ENCODE measurements around the gene BTBD6. TPM values are rescaled to one million over a fixed set of nuclear protein-coding genes. Genes with fewer than 3 reads are reported as not detected.
"Not testable (repeated sequence)": the region's sequence is repeated elsewhere in the genome, so short reads cannot be mapped to it uniquely, and the experiment has no call there.

BTBD6 gene
- total RNA-seq, 1 experiment from 2014 or later: 58.9 TPM

- H4K20me1 ChIP-seq (ENCODE audit: insufficient read depth, low read depth, low read length): peaks cover 11% of the 10 kb centered on the region; the same call in 1 of the 2 replicates
- no peak overlapping the region for H3K9ac ChIP-seq (ENCODE audit: low read length)
- H3K27me3 ChIP-seq (ENCODE audit: low read length): no peaks in the 10 kb centered on the region
- DNase-seq: no peak
- H3K4me2 ChIP-seq (ENCODE audit: low read depth, low read length, poor library complexity, severe bottlenecking): no peak overlapping the region
- no peaks in the 10 kb centered on the region for H3K9me3 ChIP-seq (ENCODE audit: low read length)
- no peak overlapping the region for H3K27ac ChIP-seq (ENCODE audit: low read length)
- H3K36me3 ChIP-seq (ENCODE audit: insufficient read depth, low read length): no peaks in the 10 kb centered on the region
- no peaks in the 10 kb centered on the region for H3K9me2 ChIP-seq (replicated peaks; ENCODE audit: insufficient read depth, low read length)
- H3K4me1 ChIP-seq (ENCODE audit: low read length): no peaks in the 10 kb centered on the region
- no peak overlapping the region for H3K4me3 ChIP-seq (ENCODE audit: low read length)
- no peak overlapping the region for H2AFZ ChIP-seq (ENCODE audit: low read length)
- H3K79me2 ChIP-seq (ENCODE audit: low read length): no peaks in the 10 kb centered on the region
These were observed 33.9 kb downstream of the BTBD6 start for GRCh38 chr14:105282098-105282725.

- no peak overlapping the region for H3K4me2 ChIP-seq (ENCODE audit: low read depth, low read length, poor library complexity, severe bottlenecking)
These were observed 34.7 kb downstream of the BTBD6 start for GRCh38 chr14:105283028-105283427.

GRCh38 chr14:105283899-105284298 is 35.6 kb downstream of the BTBD6 start:
- H3K79me2 ChIP-seq (ENCODE audit: low read length): no peaks in the 10 kb centered on the region
- H3K27ac ChIP-seq (ENCODE audit: low read length): no peak overlapping the region
- H3K4me1 ChIP-seq (ENCODE audit: low read length): no peaks in the 10 kb centered on the region
- DNase-seq: no peak
- no peaks in the 10 kb centered on the region for H3K9me2 ChIP-seq (replicated peaks; ENCODE audit: insufficient read depth, low read length)
- no peaks in the 10 kb centered on the region for H3K9me3 ChIP-seq (ENCODE audit: low read length)
- H3K4me3 ChIP-seq (ENCODE audit: low read length): no peak overlapping the region
- peaks cover 5% of the 10 kb centered on the region; the same call in 1 of the 2 replicates for H4K20me1 ChIP-seq (ENCODE audit: insufficient read depth, low read depth, low read length)
- H2AFZ ChIP-seq (ENCODE audit: low read length): no peak overlapping the region
- no peak overlapping the region for H3K4me2 ChIP-seq (ENCODE audit: low read depth, low read length, poor library complexity, severe bottlenecking)
- no peak overlapping the region for H3K9ac ChIP-seq (ENCODE audit: low read length)
- no peaks in the 10 kb centered on the region for H3K27me3 ChIP-seq (ENCODE audit: low read length)
- no peaks in the 10 kb centered on the region for H3K36me3 ChIP-seq (ENCODE audit: insufficient read depth, low read length)

More at GRCh38 chr14:105283028-105283427, 34.7 kb downstream of the BTBD6 start:
- Histone ChIP-seq H3K27me3 (ENCODE audit: low read length) (no peaks in the 10 kb centered on the region), H3K9me2 (replicated peaks; ENCODE audit: insufficient read depth, low read length) (no peaks in the 10 kb centered on the region), H4K20me1 (ENCODE audit: insufficient read depth, low read depth, low read length) (peaks cover 8% of the 10 kb centered on the region; the same call in 1 of the 2 replicates), H3K79me2 (ENCODE audit: low read length) (no peaks in the 10 kb centered on the region), H3K9ac (ENCODE audit: low read length) (no peak overlapping the region), H3K4me1 (ENCODE audit: low read length) (no peaks in the 10 kb centered on the region), H3K36me3 (ENCODE audit: insufficient read depth, low read length) (no peaks in the 10 kb centered on the region), H2AFZ (ENCODE audit: low read length) (no peak overlapping the region), H3K27ac (ENCODE audit: low read length) (no peak overlapping the region), H3K9me3 (ENCODE audit: low read length) (no peaks in the 10 kb centered on the region), H3K4me3 (ENCODE audit: low read length) (no peak overlapping the region)
- no peak for DNase-seq

- Histone ChIP-seq H2AFZ (ENCODE audit: low read length) (no peak overlapping the region), H4K20me1 (ENCODE audit: insufficient read depth, low read depth, low read length) (no peaks in the 10 kb centered on the region), H3K27me3 (ENCODE audit: low read length) (no peaks in the 10 kb centered on the region), H3K4me2 (ENCODE audit: low read depth, low read length, poor library complexity, severe bottlenecking) (no peak overlapping the region), H3K36me3 (ENCODE audit: insufficient read depth, low read length) (no peaks in the 10 kb centered on the region), H3K9ac (ENCODE audit: low read length) (no peak overlapping the region), H3K4me3 (ENCODE audit: low read length) (no peak overlapping the region), H3K79me2 (ENCODE audit: low read length) (no peaks in the 10 kb centered on the region), H3K27ac (ENCODE audit: low read length) (no peak overlapping the region), H3K9me3 (ENCODE audit: low read length) (no peaks in the 10 kb centered on the region), H3K9me2 (replicated peaks; ENCODE audit: insufficient read depth, low read length) (no peaks in the 10 kb centered on the region), H3K4me1 (ENCODE audit: low read length) (no peaks in the 10 kb centered on the region)
- DNase-seq: no peak
These were observed 36.8 kb downstream of the BTBD6 start for GRCh38 chr14:105285174-105285573.

- Histone ChIP-seq H3K9me3 (ENCODE audit: low read length) (no peaks in the 10 kb centered on the region), H2AFZ (ENCODE audit: low read length) (no peak overlapping the region), H3K36me3 (ENCODE audit: insufficient read depth, low read length) (no peaks in the 10 kb centered on the region), H3K79me2 (ENCODE audit: low read length) (no peaks in the 10 kb centered on the region), H3K27me3 (ENCODE audit: low read length) (no peaks in the 10 kb centered on the region), H3K9ac (ENCODE audit: low read length) (no peak overlapping the region), H3K4me2 (ENCODE audit: low read depth, low read length, poor library complexity, severe bottlenecking) (no peak overlapping the region), H4K20me1 (ENCODE audit: insufficient read depth, low read depth, low read length) (0 out of 2 replicates have a peak, but pooled peaks cover 8% of the 10 kb centered on the region), H3K9me2 (replicated peaks; ENCODE audit: insufficient read depth, low read length) (no peaks in the 10 kb centered on the region), H3K27ac (ENCODE audit: low read length) (no peak overlapping the region), H3K4me1 (ENCODE audit: low read length) (no peaks in the 10 kb centered on the region), H3K4me3 (ENCODE audit: low read length) (no peak overlapping the region)
- no peak for DNase-seq
These were observed 38.4 kb downstream of the BTBD6 start for GRCh38 chr14:105286759-105287144.

GRCh38 chr14:105287249-105288102 is 39.1 kb downstream of the BTBD6 start:
- H3K9me3 ChIP-seq (ENCODE audit: low read length): no peaks in the 10 kb centered on the region
- no peak overlapping the region for H3K4me3 ChIP-seq (ENCODE audit: low read length)
- no peaks in the 10 kb centered on the region for H3K79me2 ChIP-seq (ENCODE audit: low read length)
- no peak for DNase-seq
- H3K4me1 ChIP-seq (ENCODE audit: low read length): no peaks in the 10 kb centered on the region
- H4K20me1 ChIP-seq (ENCODE audit: insufficient read depth, low read depth, low read length): peaks cover 15% of the 10 kb centered on the region; the same call in 1 of the 2 replicates
- no peaks in the 10 kb centered on the region for H3K27me3 ChIP-seq (ENCODE audit: low read length)
- H2AFZ ChIP-seq (ENCODE audit: low read length): no peak overlapping the region
- no peaks in the 10 kb centered on the region for H3K36me3 ChIP-seq (ENCODE audit: insufficient read depth, low read length)
- H3K27ac ChIP-seq (ENCODE audit: low read length): no peak overlapping the region
- H3K9ac ChIP-seq (ENCODE audit: low read length): no peak overlapping the region
- no peak overlapping the region for H3K4me2 ChIP-seq (ENCODE audit: low read depth, low read length, poor library complexity, severe bottlenecking)
- no peaks in the 10 kb centered on the region for H3K9me2 ChIP-seq (replicated peaks; ENCODE audit: insufficient read depth, low read length)

GRCh38 chr14:105288936-105289335 is 40.6 kb downstream of the BTBD6 start:
- not testable (repeated sequence) for H3K27ac ChIP-seq (ENCODE audit: low read length)

GRCh38 chr14:105290621-105291346 is 42.5 kb downstream of the BTBD6 start:
- no peaks in the 10 kb centered on the region for H3K79me2 ChIP-seq (ENCODE audit: low read length)
- no peak overlapping the region for H3K4me3 ChIP-seq (ENCODE audit: low read length)
- H3K9me2 ChIP-seq (replicated peaks; ENCODE audit: insufficient read depth, low read length): no peaks in the 10 kb centered on the region
- no peaks in the 10 kb centered on the region for H3K27me3 ChIP-seq (ENCODE audit: low read length)
- H3K4me2 ChIP-seq (ENCODE audit: low read depth, low read length, poor library complexity, severe bottlenecking): no peak overlapping the region
- no peaks in the 10 kb centered on the region for H3K36me3 ChIP-seq (ENCODE audit: insufficient read depth, low read length)
- H3K4me1 ChIP-seq (ENCODE audit: low read length): peaks cover 14% of the 10 kb centered on the region
- no peak for DNase-seq
- peaks cover 47% of the 10 kb centered on the region for H4K20me1 ChIP-seq (ENCODE audit: insufficient read depth, low read depth, low read length)
- H3K27ac ChIP-seq (ENCODE audit: low read length): no peak overlapping the region
- no peak overlapping the region for H2AFZ ChIP-seq (ENCODE audit: low read length)
- no peak overlapping the region for H3K9ac ChIP-seq (ENCODE audit: low read length)
- H3K9me3 ChIP-seq (ENCODE audit: low read length): no peaks in the 10 kb centered on the region

More at GRCh38 chr14:105288936-105289335, 40.6 kb downstream of the BTBD6 start:
- not testable (repeated sequence) for H3K9ac ChIP-seq (ENCODE audit: low read length); H3K79me2 ChIP-seq (ENCODE audit: low read length); H3K9me2 ChIP-seq (replicated peaks; ENCODE audit: insufficient read depth, low read length); H3K9me3 ChIP-seq (ENCODE audit: low read length); H3K4me3 ChIP-seq (ENCODE audit: low read length); H2AFZ ChIP-seq (ENCODE audit: low read length); H3K36me3 ChIP-seq (ENCODE audit: insufficient read depth, low read length); H3K4me2 ChIP-seq (ENCODE audit: low read depth, low read length, poor library complexity, severe bottlenecking); H3K4me1 ChIP-seq (ENCODE audit: low read length); DNase-seq; H3K27me3 ChIP-seq (ENCODE audit: low read length)
- H4K20me1 ChIP-seq (ENCODE audit: insufficient read depth, low read depth, low read length): peaks cover 30% of the 10 kb centered on the region
